A549 treated with RU486 at 1 μM for 4 hours (cell line): ENCODE data around the gene BABAM1. TPM values are rescaled to one million over a fixed set of nuclear protein-coding genes. Genes with fewer than 3 reads are reported as not detected.

Experiments
- total RNA-seq: library from RNA; stranded (reverse); fragments of 200-300 nt; extraction: Qiagen RNA extraction; gene quantifications from 5 replicates; pipeline ENCODE4 v1.2.3, GENCODE V29; 2022; ENCODE audit warnings: low read depth

BABAM1 gene
- total RNA-seq = 59.3 to 66.2 TPM (median 64.7 TPM) in 5 replicates

GRCh38 chr19:17266975-17267788 lies at the start of gene BABAM1:
TSS of gene BABAM1 (plus strand) at chr19:17267443. CDS start at chr19:17268807, 1,364 bp downstream.

GRCh38 chr19:17226002-17226933 lies 41.0 kb upstream of the BABAM1 start, which contains the start of gene OCEL1:
TSS of gene OCEL1 (plus strand) at chr19:17226226. CDS start at chr19:17226248, 22 bp downstream.

GRCh38 chr19:17245535-17245984 lies 21.7 kb upstream of the BABAM1 start, which contains the start of gene NR2F6:
TSS of gene NR2F6 (minus strand) at chr19:17245919. CDS start at chr19:17245220, 699 bp downstream.

GRCh38 chr19:17264641-17264979 lies 2.6 kb upstream of the BABAM1 start, which contains the start of gene USHBP1:
TSS of gene USHBP1 (minus strand) at chr19:17264745. CDS start at chr19:17264299, 446 bp downstream.

GRCh38 chr19:17281391-17282304 lies 14.4 kb downstream of the BABAM1 start, which contains the start of gene ANKLE1:
TSS of gene ANKLE1 (plus strand) at chr19:17281901. CDS start at chr19:17281921, 20 bp downstream.

GRCh38 chr19:17303167-17303939 lies 36.1 kb downstream of the BABAM1 start, which contains the start of gene ABHD8:
TSS of gene ABHD8 (minus strand) at chr19:17303425. CDS start at chr19:17301616, 1,809 bp downstream.

GRCh38 chr19:17305517-17306284 lies 38.5 kb downstream of the BABAM1 start, which contains the start of gene MRPL34:
TSS of gene MRPL34 (plus strand) at chr19:17305872. CDS start at chr19:17305893, 21 bp downstream.

GRCh38 chr19:17309198-17309964 lies 42.1 kb downstream of the BABAM1 start, which contains the start of gene DDA1:
TSS of gene DDA1 (plus strand) at chr19:17309563. CDS start at chr19:17309655, 92 bp downstream.

Other genes with a start within 250 kb of the BABAM1 start
- gene CPAMD8, start 240.6 kb upstream of the BABAM1 start, total RNA-seq = 0.21 TPM in 1 of 5 replicates, not detected in the others
- 11.4 to 18.1 TPM (median 14.6 TPM) in 5 replicates for gene HAUS8, start 192.0 kb upstream of the BABAM1 start, total RNA-seq
- gene MYO9B, start 191.7 kb upstream of the BABAM1 start, total RNA-seq = 26.8 to 35.7 TPM (median 30.4 TPM) in 5 replicates
- gene USE1, start 52.1 kb upstream of the BABAM1 start, total RNA-seq = 12.8 to 17.5 TPM (median 14.7 TPM) in 5 replicates
- 9.5 to 16.1 TPM (median 11.8 TPM) in 5 replicates for gene OCEL1, start 41.2 kb upstream of the BABAM1 start, total RNA-seq
- 30.9 to 70.2 TPM (median 67.8 TPM) in 5 replicates for gene NR2F6, start 21.5 kb upstream of the BABAM1 start, total RNA-seq
- not detected in 5 replicates for gene USHBP1, start 2.7 kb upstream of the BABAM1 start, total RNA-seq
- gene ANKLE1, start 14.5 kb downstream of the BABAM1 start, total RNA-seq = 0.17 to 0.63 TPM (median 0.46 TPM) in 5 replicates
- gene ABHD8, start 36.0 kb downstream of the BABAM1 start, total RNA-seq = 2.6 to 4.5 TPM (median 4.2 TPM) in 5 replicates
- 61.3 to 102 TPM (median 91.5 TPM) in 5 replicates for gene MRPL34, start 38.4 kb downstream of the BABAM1 start, total RNA-seq
- 61.9 to 81.0 TPM (median 68.9 TPM) in 5 replicates for gene DDA1, start 42.1 kb downstream of the BABAM1 start, total RNA-seq
- gene ANO8, start 67.4 kb downstream of the BABAM1 start, total RNA-seq = 2.3 to 4.3 TPM (median 3.3 TPM) in 5 replicates
- 15.9 to 23.4 TPM (median 19.3 TPM) in 5 replicates for gene GTPBP3, start 70.1 kb downstream of the BABAM1 start, total RNA-seq
- not detected in 5 replicates for gene PLVAP, start 109.9 kb downstream of the BABAM1 start, total RNA-seq
- gene CCDC194, start 126.8 kb downstream of the BABAM1 start, total RNA-seq = not detected in 5 replicates
- gene BST2, start 138.2 kb downstream of the BABAM1 start, total RNA-seq = 0.13 to 0.15 TPM in 2 of 5 replicates, not detected in the others
- gene MVB12A, start 152.6 kb downstream of the BABAM1 start, total RNA-seq = 26.9 to 42.8 TPM (median 38.0 TPM) in 5 replicates
- gene TMEM221, start 181.2 kb downstream of the BABAM1 start, total RNA-seq = 0.47 to 0.94 TPM (median 0.85 TPM) in 5 replicates
- not detected in 5 replicates for gene NXNL1, start 193.5 kb downstream of the BABAM1 start, total RNA-seq
- 2.1 to 3.5 TPM (median 2.7 TPM) in 5 replicates for gene SLC27A1, start 203.1 kb downstream of the BABAM1 start, total RNA-seq
- 47.5 to 79.9 TPM (median 67.0 TPM) in 5 replicates for gene PGLS, start 244.2 kb downstream of the BABAM1 start, total RNA-seq